ENCODE data around the gene CLDN6.
"Not testable (repeated sequence)": the region's sequence is repeated elsewhere in the genome, so short reads cannot be mapped to it uniquely, and the experiment has no call there.

CLDN6 gene, protein sequence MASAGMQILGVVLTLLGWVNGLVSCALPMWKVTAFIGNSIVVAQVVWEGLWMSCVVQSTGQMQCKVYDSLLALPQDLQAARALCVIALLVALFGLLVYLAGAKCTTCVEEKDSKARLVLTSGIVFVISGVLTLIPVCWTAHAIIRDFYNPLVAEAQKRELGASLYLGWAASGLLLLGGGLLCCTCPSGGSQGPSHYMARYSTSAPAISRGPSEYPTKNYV

GRCh38 chr16:3017794-3018506 is at the start of gene CLDN6:
Gene CLDN6 (minus strand): TSS chr16:3018183. CDS start chr16:3016021, 2,162 bp downstream.
- no peak for DNase-seq

DNA sequence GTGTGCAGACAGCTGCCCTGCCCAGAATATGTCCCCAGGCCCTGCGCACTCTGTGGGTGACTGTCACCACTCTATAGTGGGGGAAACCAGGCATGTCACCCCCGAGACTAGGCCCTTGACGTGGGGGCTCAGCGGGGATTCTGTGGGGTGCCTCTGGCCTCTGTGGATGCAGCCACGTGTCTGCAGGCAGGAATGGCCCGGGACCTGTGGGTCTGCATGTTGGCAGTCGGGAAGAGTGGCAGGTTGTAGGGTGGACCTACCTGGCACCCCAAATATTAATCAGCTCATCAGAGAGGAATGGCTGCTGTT is 48.4 kb upstream of the CLDN6 start:
- DNase-seq, result no peak

GRCh38 chr16:3065742-3066439 is 47.9 kb upstream of the CLDN6 start:
- DNase-seq, result no peak

GRCh38 chr16:3065069-3065741 is 47.2 kb upstream of the CLDN6 start, which contains the start of gene IL32:
Gene IL32 (plus strand): TSS chr16:3065640. CDS start chr16:3065812, 172 bp downstream.
- peak; percentile 76 for DNase-seq

GRCh38 chr16:3063625-3064386 is 45.8 kb upstream of the CLDN6 start:
- no peak for DNase-seq

- no peak for DNase-seq
These were observed 44.6 kb upstream of the CLDN6 start for GRCh38 chr16:3062553-3062952.

- DNase-seq, result no peak
These were observed 42.5 kb upstream of the CLDN6 start for GRCh38 chr16:3060339-3061127.

DNA sequence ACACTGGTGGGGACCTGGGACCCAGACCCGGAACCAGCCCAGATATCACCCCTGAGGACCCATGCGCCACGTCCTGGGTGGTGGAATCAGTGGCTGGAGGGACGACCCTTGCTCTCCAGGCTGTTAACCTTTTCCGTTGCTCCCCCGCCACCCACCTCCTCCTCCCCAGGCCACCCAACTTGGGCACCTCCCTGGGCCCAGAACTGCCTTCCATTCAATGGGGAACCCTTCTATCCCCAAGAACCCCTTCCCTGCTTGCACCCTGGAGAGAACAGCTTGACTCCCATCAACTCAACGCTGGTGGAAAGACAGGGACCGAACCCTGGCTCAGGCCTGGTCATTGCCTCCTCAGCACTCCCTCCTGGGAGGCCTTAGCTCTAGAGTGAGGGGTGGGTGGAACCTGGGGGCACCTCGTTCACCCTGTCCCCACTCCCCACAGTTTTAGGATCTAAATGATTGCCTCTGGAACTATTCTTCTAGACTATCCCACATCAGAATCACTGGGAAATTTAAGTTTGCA is 41.8 kb upstream of the CLDN6 start:
- DNase-seq, result no peak

GRCh38 chr16:3059041-3059722 is 41.2 kb upstream of the CLDN6 start:
- DNase-seq, result peak; percentile 88

GRCh38 chr16:3058139-3059030 is 40.4 kb upstream of the CLDN6 start:
- DNase-seq, result peak; percentile 53

GRCh38 chr16:3057181-3058138 is 39.5 kb upstream of the CLDN6 start:
- no peak for DNase-seq

GRCh38 chr16:3056336-3057180 is 38.6 kb upstream of the CLDN6 start:
- no peak for DNase-seq

- not testable (repeated sequence) for DNase-seq
These were observed 37.7 kb upstream of the CLDN6 start for GRCh38 chr16:3055734-3056115.

- no peak for DNase-seq
These were observed 37.2 kb upstream of the CLDN6 start for GRCh38 chr16:3054965-3055733.

GRCh38 chr16:3053330-3053710 is 35.3 kb upstream of the CLDN6 start:
- not testable (repeated sequence) for DNase-seq

GRCh38 chr16:3052571-3053329 is 34.8 kb upstream of the CLDN6 start:
- not testable (repeated sequence) for DNase-seq

Data from CD4-positive, alpha-beta T cell treated with Interleukin-15 for 1 hour (primary cell).